Measurements from ENCODE around the gene SLK. TPM values are rescaled to one million over a fixed set of nuclear protein-coding genes. Genes with fewer than 3 reads are reported as not detected.

SLK gene
- total and polyA plus RNA-seq, 2 of the 4 experiments (the other 2 are of a cell fraction) = 8.1 to 21.5 TPM

- ATAC-seq (ENCODE audit: low read depth) (no peak), DNase-seq (no peak)
- H3K23ac ChIP-seq (ENCODE audit: low read depth, low read length) = no peak overlapping the region
- no peaks in the 10 kb centered on the region for H3K27me3 ChIP-seq (ENCODE audit: control insufficient read depth, insufficient read depth, low read length)
- no peak overlapping the region for H2BK20ac ChIP-seq (ENCODE audit: low read depth, low read length)
- H3K56ac ChIP-seq (ENCODE audit: extremely low read depth, insufficient read depth, low read length) = no peak overlapping the region
- no peak overlapping the region for H3K9ac ChIP-seq (ENCODE audit: low read depth, low read length)
- H2AFZ ChIP-seq (replicated peaks; ENCODE audit: low read length, poor library complexity) = no peak overlapping the region
- no peak overlapping the region for H3K27ac ChIP-seq (ENCODE audit: insufficient read depth, low read length)
- no peaks in the 10 kb centered on the region for H3K9me3 ChIP-seq (ENCODE audit: control insufficient read depth, insufficient read depth, low read length)
- H2AK9ac ChIP-seq (replicated peaks; ENCODE audit: low read depth, low read length, poor library complexity) = no peak overlapping the region
- WGBS, 2 experiments (ENCODE audit: extremely low coverage in 2 of 2, insufficient read length in 1 of 2) = no CpG with 5 or more reads among the region's 4 CpGs
- no peak overlapping the region for H3K4me3 ChIP-seq (ENCODE audit: insufficient read depth, low read depth, low read length)
- H3K4me2 ChIP-seq (ENCODE audit: low read depth, low read length) = no peak overlapping the region
- no peak overlapping the region for H3K18ac ChIP-seq (ENCODE audit: low read depth, low read length)
- ChIA-PET CTCF (no interaction called here), POLR2A (ENCODE audit: unreplicated experiment) (no interaction called here)
- no peak overlapping the region for H4K8ac ChIP-seq (ENCODE audit: low read depth in 2 of 2, low read length in 2 of 2)
- peaks cover 7% of the 10 kb centered on the region for H3K9me1 ChIP-seq (ENCODE audit: insufficient read depth, low read length)
- no peak overlapping the region for H3K14ac ChIP-seq (replicated peaks; ENCODE audit: low read depth, low read length)
- TF ChIP-seq BHLHE40 (IDR thresholded peaks at IDR 0.05; ENCODE audit: low read depth, low read length) (no peak), MXI1 (IDR thresholded peaks at IDR 0.05; ENCODE audit: borderline replicate concordance, low read depth, low read length) (no peak), RCOR1 (IDR thresholded peaks at IDR 0.05; ENCODE audit: insufficient replicate concordance, low read length) (no peak), CTCF (conservative IDR thresholded peaks at IDR 0.05; ENCODE audit: low read depth, low read length) (no peak), FOS (IDR thresholded peaks at IDR 0.05; ENCODE audit: low read depth, low read length) (no peak), MAZ (IDR thresholded peaks at IDR 0.05; ENCODE audit: borderline replicate concordance, low read depth, low read length) (no peak)
- no peak overlapping the region for H2BK15ac ChIP-seq (ENCODE audit: low read depth, low read length)
- H2BK120ac ChIP-seq (ENCODE audit: low read depth, low read length) = no peak overlapping the region
- in situ Hi-C loops (cut with MboI; ENCODE audit: low sequenced_read_pairs) = loop anchor here (25.0 kb wide), 1 partner anchor 301 kb away; no protein-coding TSS in a partner anchor
- H4K91ac ChIP-seq (ENCODE audit: insufficient read depth, low read depth, low read length) = no peak overlapping the region
- no peak overlapping the region for H2AK5ac ChIP-seq (ENCODE audit: low read depth, low read length)
- peaks cover 6 to 14% of the 10 kb centered on the region in 2 experiments; a peak in 2 of 4 replicates for H3K79me1 ChIP-seq (ENCODE audit: low read depth in 1 of 2, low read length in 2 of 2)
- dilution Hi-C loops (cut with HindIII; ENCODE audit: low sequenced_read_pairs, unreplicated experiment) = no loop called here
- no TSS peak for BruUV-seq (replicated peaks)
- H3K36me3 ChIP-seq (ENCODE audit: control insufficient read depth, insufficient read depth, low read length) = peaks cover 5% of the 10 kb centered on the region
- intact Hi-C loops (cut with micrococcal nuclease) = loop anchor here (5.0 kb wide), 1 partner anchor 41 kb away; no protein-coding TSS in a partner anchor
- H3K4me1 ChIP-seq (ENCODE audit: control insufficient read depth, insufficient read depth, low read length) = peaks cover 4% of the 10 kb centered on the region
- H4K20me1 ChIP-seq (ENCODE audit: insufficient read depth, low read length) = no peaks in the 10 kb centered on the region
- H2BK5ac ChIP-seq (ENCODE audit: low read depth, low read length, poor library complexity, severe bottlenecking) = no peak overlapping the region
- H3K4ac ChIP-seq (ENCODE audit: low read depth, low read length) = no peak overlapping the region
- H4K5ac ChIP-seq (ENCODE audit: low read depth, low read length) = no peak overlapping the region
Measured at GRCh38 chr10:104013489-104013888, 46.5 kb downstream of the SLK start.

All from IMR-90 (cell line).